MM.1S (cell line): ENCODE measurements around the gene LHPP.

ENCODE experiments used
- DNase-seq: peaks from one replicate; pipeline ENCODE4 v3.0.0-alpha.2; 2015
- H2AFZ ChIP-seq: fragments of 300-600 bp; sonication (generic); 2 replicates; pipeline ENCODE4 v1.6.0; 2016; ENCODE audit warnings: antibody characterized with exemption, low read length
- H3F3A ChIP-seq: fragments of 300-600 bp; sonication (generic); 2 replicates; pipeline ENCODE4 v1.6.1; 2016; ENCODE audit warnings: mild to moderate bottlenecking, antibody characterized with exemption, low read length, moderate library complexity, mixed read lengths; ENCODE audit not compliant: insufficient read depth
- H3K27ac ChIP-seq: fragments of 300-600 bp; sonication (generic); 2 replicates; pipeline ENCODE4 v1.5.1; 2016; ENCODE audit warnings: mild to moderate bottlenecking, low read length
- H3K27me3 ChIP-seq: fragments of 300-600 bp; sonication (generic); replicated peaks from 2 replicates; pipeline ENCODE4 v1.6.0; 2016; ENCODE audit warnings: low read length; ENCODE audit not compliant: insufficient read depth
- H3K36me3 ChIP-seq: fragments of 300-600 bp; sonication (generic); replicated peaks from 2 replicates; pipeline ENCODE4 v1.6.1; 2016; ENCODE audit warnings: mild to moderate bottlenecking, low read length, mixed read lengths; ENCODE audit not compliant: insufficient read depth
- H3K4me1 ChIP-seq: fragments of 300-600 bp; sonication (generic); 2 replicates; pipeline ENCODE4 v1.6.1; 2016; ENCODE audit warnings: low read length, mixed read lengths
- H3K4me2 ChIP-seq: fragments of 300-600 bp; sonication (generic); 2 replicates; pipeline ENCODE4 v1.6.0; 2016; ENCODE audit warnings: low read depth, low read length
- H3K4me3 ChIP-seq: fragments of 300-600 bp; sonication (generic); 2 replicates; pipeline ENCODE4 v1.5.1; 2016; ENCODE audit warnings: low read length, mixed read lengths
- H3K79me2 ChIP-seq: fragments of 300-600 bp; sonication (generic); 2 replicates; pipeline ENCODE4 v1.6.1; 2016; ENCODE audit warnings: mixed run types, low read length, mixed read lengths
- H3K9ac ChIP-seq: fragments of 300-600 bp; sonication (generic); 2 replicates; pipeline ENCODE4 v1.6.1; 2016; ENCODE audit warnings: low read length, mixed read lengths
- H3K9me2 ChIP-seq: fragments of 300-600 bp; sonication (generic); replicated peaks from 2 replicates; pipeline ENCODE4 v1.6.1; 2016; ENCODE audit warnings: mild to moderate bottlenecking, low read length, mixed read lengths; ENCODE audit not compliant: insufficient read depth
- H3K9me3 ChIP-seq: fragments of 300-600 bp; sonication (generic); replicated peaks from 2 replicates; pipeline ENCODE4 v1.6.1; 2016; ENCODE audit warnings: mild to moderate bottlenecking, low read length, mixed read lengths; ENCODE audit not compliant: insufficient read depth
- H4K20me1 ChIP-seq: fragments of 300-600 bp; sonication (generic); 2 replicates; pipeline ENCODE4 v1.6.1; 2016; ENCODE audit warnings: mild to moderate bottlenecking, low read length, moderate library complexity, mixed read lengths; ENCODE audit not compliant: insufficient read depth
- EZH2 ChIP-seq: fragments of 300-600 bp; sonication (generic); optimal IDR thresholded peaks from 2 replicates; pipeline ENCODE3; 2017; ENCODE audit warnings: low read depth, mild to moderate bottlenecking, antibody characterized with exemption, low read length, mixed read lengths
- EZH2phosphoT487 ChIP-seq: fragments of 300-600 bp; sonication (generic); IDR thresholded peaks from 2 replicates; pipeline ENCODE4 v1.6.1; 2018; ENCODE audit warnings: antibody characterized with exemption, low read length
- TF ChIP-seq, protein P1 (sequence below): fragments of 300-600 bp; sonication (generic); IDR thresholded peaks from 2 replicates; pipeline ENCODE4 v1.5.1; 2016; ENCODE audit warnings: antibody characterized with exemption, low read length, mixed read lengths

The LHPP gene

DNA sequence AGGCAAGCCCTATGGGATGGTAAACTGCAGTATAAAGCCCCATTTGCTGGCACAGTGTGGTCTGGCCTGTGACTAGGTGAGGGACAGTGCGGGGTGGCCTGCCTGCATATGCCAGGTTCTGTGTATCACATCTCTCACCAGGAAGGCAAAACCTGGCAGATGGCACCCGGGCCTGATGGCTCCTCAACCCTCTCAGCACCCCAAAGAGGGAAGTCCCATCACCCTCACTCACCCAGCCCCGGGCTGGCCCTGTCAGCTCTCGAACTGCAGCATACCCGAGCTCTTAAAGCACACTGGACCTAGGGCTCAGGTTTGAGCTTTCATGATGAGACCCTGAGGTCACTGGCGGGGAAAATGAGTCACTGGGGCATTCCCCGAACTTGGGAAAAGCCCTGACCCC is 130.5 kb downstream of the LHPP start:
- no peak overlapping the region for H3K27ac ChIP-seq
- no peaks in the 10 kb centered on the region for H3K79me2 ChIP-seq
- DNase-seq: no peak
- H3K4me1 ChIP-seq: 0 out of 2 replicates have a peak, but pooled peaks cover 4% of the 10 kb centered on the region
- no peaks in the 10 kb centered on the region for H3K36me3 ChIP-seq
- peaks cover 11% of the 10 kb centered on the region; the same call in 1 of the 2 replicates for H3K27me3 ChIP-seq
- no peaks in the 10 kb centered on the region for H3K9me2 ChIP-seq
- H4K20me1 ChIP-seq: no peaks in the 10 kb centered on the region
- TF ChIP-seq EZH2: no peak
- no peak for TF ChIP-seq EZH2phosphoT487
- TF ChIP-seq, protein P1, sequence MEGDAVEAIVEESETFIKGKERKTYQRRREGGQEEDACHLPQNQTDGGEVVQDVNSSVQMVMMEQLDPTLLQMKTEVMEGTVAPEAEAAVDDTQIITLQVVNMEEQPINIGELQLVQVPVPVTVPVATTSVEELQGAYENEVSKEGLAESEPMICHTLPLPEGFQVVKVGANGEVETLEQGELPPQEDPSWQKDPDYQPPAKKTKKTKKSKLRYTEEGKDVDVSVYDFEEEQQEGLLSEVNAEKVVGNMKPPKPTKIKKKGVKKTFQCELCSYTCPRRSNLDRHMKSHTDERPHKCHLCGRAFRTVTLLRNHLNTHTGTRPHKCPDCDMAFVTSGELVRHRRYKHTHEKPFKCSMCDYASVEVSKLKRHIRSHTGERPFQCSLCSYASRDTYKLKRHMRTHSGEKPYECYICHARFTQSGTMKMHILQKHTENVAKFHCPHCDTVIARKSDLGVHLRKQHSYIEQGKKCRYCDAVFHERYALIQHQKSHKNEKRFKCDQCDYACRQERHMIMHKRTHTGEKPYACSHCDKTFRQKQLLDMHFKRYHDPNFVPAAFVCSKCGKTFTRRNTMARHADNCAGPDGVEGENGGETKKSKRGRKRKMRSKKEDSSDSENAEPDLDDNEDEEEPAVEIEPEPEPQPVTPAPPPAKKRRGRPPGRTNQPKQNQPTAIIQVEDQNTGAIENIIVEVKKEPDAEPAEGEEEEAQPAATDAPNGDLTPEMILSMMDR: no peak
- H3F3A ChIP-seq: no peaks in the 10 kb centered on the region
- no peak overlapping the region for H2AFZ ChIP-seq
- no peak overlapping the region for H3K4me3 ChIP-seq
- no peak overlapping the region for H3K4me2 ChIP-seq
- H3K9ac ChIP-seq: no peak overlapping the region
- H3K9me3 ChIP-seq: no peaks in the 10 kb centered on the region

DNA sequence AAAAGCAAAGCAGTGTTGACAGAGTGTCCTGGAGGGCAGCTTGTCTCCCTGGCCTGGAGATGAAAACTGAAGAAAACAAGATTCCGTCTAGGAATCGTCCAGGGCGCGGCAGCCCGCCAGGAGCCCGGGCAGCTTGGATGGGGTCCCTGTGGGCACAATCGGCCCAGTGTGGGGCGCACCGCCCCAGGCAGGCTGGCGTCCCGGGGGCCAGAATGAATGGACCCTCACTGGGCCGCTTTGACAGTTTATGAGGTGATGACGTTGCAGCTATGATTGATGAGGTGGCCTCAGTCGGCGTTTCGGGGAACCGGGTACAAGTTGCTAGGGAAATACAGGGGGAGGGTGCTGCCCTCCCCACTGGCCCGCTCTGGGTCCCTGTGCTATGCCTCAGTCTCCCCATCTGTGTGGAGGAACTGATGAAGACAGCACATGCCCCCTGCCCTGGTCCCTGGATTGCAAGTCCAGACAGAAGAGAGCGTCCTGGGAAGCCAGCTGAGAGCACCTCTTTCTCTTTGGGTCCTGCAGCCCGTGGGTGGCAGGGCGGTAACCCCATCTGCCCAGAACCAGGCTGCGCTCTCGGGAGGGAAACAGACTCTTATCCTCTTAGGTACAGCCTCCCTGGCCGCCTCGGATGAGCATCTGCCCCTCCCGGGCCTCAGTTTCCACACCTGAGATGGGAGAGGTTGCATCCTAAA is 131.3 kb downstream of the LHPP start:
- H2AFZ ChIP-seq: no peak overlapping the region
- 0 out of 2 replicates have a peak, but pooled peaks cover 4% of the 10 kb centered on the region for H3K4me1 ChIP-seq
- no peaks in the 10 kb centered on the region for H3K36me3 ChIP-seq
- no peaks in the 10 kb centered on the region for H3K9me3 ChIP-seq
- H3K27me3 ChIP-seq: peaks cover 11% of the 10 kb centered on the region; the same call in 1 of the 2 replicates
- no peak overlapping the region for H3K4me3 ChIP-seq
- DNase-seq: no peak
- no peaks in the 10 kb centered on the region for H4K20me1 ChIP-seq
- no peak overlapping the region for H3K9ac ChIP-seq
- no peaks in the 10 kb centered on the region for H3K79me2 ChIP-seq
- H3K4me2 ChIP-seq: no peak overlapping the region
- no peak overlapping the region for H3K27ac ChIP-seq
- no peaks in the 10 kb centered on the region for H3F3A ChIP-seq
- TF ChIP-seq EZH2phosphoT487: no peak
- no peak for TF ChIP-seq EZH2
- TF ChIP-seq, protein P1: no peak
- H3K9me2 ChIP-seq: no peaks in the 10 kb centered on the region

DNA sequence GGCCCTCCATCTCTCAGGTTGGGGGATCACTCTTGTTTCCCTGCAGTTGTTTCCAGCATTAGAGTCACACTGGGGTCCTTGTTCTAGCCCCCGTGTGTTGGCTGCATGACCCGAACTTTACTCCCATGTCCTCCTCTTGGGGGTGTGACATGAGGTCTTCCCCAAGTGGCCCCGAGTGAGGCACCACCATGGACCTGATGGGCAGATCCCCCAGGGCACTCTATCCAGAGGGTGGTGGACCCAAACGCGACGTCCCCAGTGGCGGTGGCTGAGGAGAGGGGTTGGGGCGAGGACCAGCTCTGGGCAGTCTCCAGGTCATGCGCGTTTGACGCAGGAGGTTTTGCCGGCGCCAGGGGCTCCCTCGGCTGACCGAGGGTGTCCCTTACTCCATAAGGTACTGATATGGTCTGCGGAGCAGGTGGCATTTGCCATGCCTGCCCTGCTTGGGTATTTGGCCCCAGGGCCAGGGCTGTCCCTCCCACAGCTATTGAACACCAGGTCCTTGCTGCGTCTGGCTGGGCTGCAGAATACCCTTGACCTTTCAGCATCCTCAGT is 131.9 kb downstream of the LHPP start:
- H3K79me2 ChIP-seq: no peaks in the 10 kb centered on the region
- no peaks in the 10 kb centered on the region for H3F3A ChIP-seq
- H3K4me2 ChIP-seq: no peak overlapping the region
- no peak overlapping the region for H3K27ac ChIP-seq
- no peak for DNase-seq
- H3K9me3 ChIP-seq: no peaks in the 10 kb centered on the region
- H3K4me1 ChIP-seq: 0 out of 2 replicates have a peak, but pooled peaks cover 4% of the 10 kb centered on the region
- no peaks in the 10 kb centered on the region for H3K9me2 ChIP-seq
- no peaks in the 10 kb centered on the region for H3K36me3 ChIP-seq
- no peak for TF ChIP-seq EZH2phosphoT487
- TF ChIP-seq, protein P1: no peak
- TF ChIP-seq EZH2: no peak
- no peaks in the 10 kb centered on the region for H4K20me1 ChIP-seq
- no peak overlapping the region for H3K4me3 ChIP-seq
- H3K27me3 ChIP-seq: peaks cover 11% of the 10 kb centered on the region; the same call in 1 of the 2 replicates
- no peak overlapping the region for H2AFZ ChIP-seq
- H3K9ac ChIP-seq: no peak overlapping the region
